Measurements from ENCODE around the gene CAMTA1. TPM values are rescaled to one million over a fixed set of nuclear protein-coding genes. Genes with fewer than 3 reads are reported as not detected.
A peak's percentile ranks its signal among the peaks of the same experiment; 100 is the strongest.
"Not testable (repeated sequence)": the region's sequence is repeated elsewhere in the genome, so short reads cannot be mapped to it uniquely, and the experiment has no call there.

The CAMTA1 gene
- total RNA-seq, 1 experiment from 2014 or later: 118 TPM

- H2AFZ ChIP-seq (ENCODE audit: low read length): no peak overlapping the region
- no peak for DNase-seq
- peaks cover 19% of the 10 kb centered on the region for H3K4me1 ChIP-seq (ENCODE audit: low read length)
- H3K79me2 ChIP-seq (ENCODE audit: low read length): no peaks in the 10 kb centered on the region
- no peaks in the 10 kb centered on the region for H3K27me3 ChIP-seq (ENCODE audit: low read length)
- H3K27ac ChIP-seq (ENCODE audit: low read length): no peak overlapping the region
- no peak overlapping the region for H3K4me2 ChIP-seq (ENCODE audit: low read depth, low read length, poor library complexity, severe bottlenecking)
- H4K20me1 ChIP-seq (ENCODE audit: insufficient read depth, low read depth, low read length): peaks cover 3% of the 10 kb centered on the region; the same call in 1 of the 2 replicates
- H3K36me3 ChIP-seq (ENCODE audit: insufficient read depth, low read length): no peaks in the 10 kb centered on the region
- no peak overlapping the region for H3K9ac ChIP-seq (ENCODE audit: low read length)
- H3K9me2 ChIP-seq (replicated peaks; ENCODE audit: insufficient read depth, low read length): no peaks in the 10 kb centered on the region
- H3K9me3 ChIP-seq (ENCODE audit: low read length): no peaks in the 10 kb centered on the region
- H3K4me3 ChIP-seq (ENCODE audit: low read length): no peak overlapping the region
These were observed 127.3 kb downstream of the CAMTA1 start for GRCh38 chr1:6912518-6912917.

- no peak overlapping the region for H3K4me2 ChIP-seq (ENCODE audit: low read depth, low read length, poor library complexity, severe bottlenecking)
- DNase-seq: no peak
- H3K79me2 ChIP-seq (ENCODE audit: low read length): no peaks in the 10 kb centered on the region
- H3K4me3 ChIP-seq (ENCODE audit: low read length): no peak overlapping the region
- H3K9me2 ChIP-seq (replicated peaks; ENCODE audit: insufficient read depth, low read length): no peaks in the 10 kb centered on the region
- no peaks in the 10 kb centered on the region; the same call in 1 of the 2 replicates for H4K20me1 ChIP-seq (ENCODE audit: insufficient read depth, low read depth, low read length)
- H3K36me3 ChIP-seq (ENCODE audit: insufficient read depth, low read length): no peaks in the 10 kb centered on the region
- no peak overlapping the region for H3K27ac ChIP-seq (ENCODE audit: low read length)
- no peak overlapping the region for H2AFZ ChIP-seq (ENCODE audit: low read length)
- no peaks in the 10 kb centered on the region for H3K27me3 ChIP-seq (ENCODE audit: low read length)
- no peaks in the 10 kb centered on the region for H3K9me3 ChIP-seq (ENCODE audit: low read length)
- peaks cover 25% of the 10 kb centered on the region for H3K4me1 ChIP-seq (ENCODE audit: low read length)
- no peak overlapping the region for H3K9ac ChIP-seq (ENCODE audit: low read length)
These were observed 127.8 kb downstream of the CAMTA1 start for GRCh38 chr1:6913086-6913485.

- Histone ChIP-seq H3K9me2 (replicated peaks; ENCODE audit: insufficient read depth, low read length) (no peaks in the 10 kb centered on the region), H3K4me1 (ENCODE audit: low read length) (peaks cover 38% of the 10 kb centered on the region), H3K27me3 (ENCODE audit: low read length) (no peaks in the 10 kb centered on the region), H3K4me3 (ENCODE audit: low read length) (no peak overlapping the region), H3K9me3 (ENCODE audit: low read length) (no peaks in the 10 kb centered on the region), H3K79me2 (ENCODE audit: low read length) (no peaks in the 10 kb centered on the region), H3K36me3 (ENCODE audit: insufficient read depth, low read length) (no peaks in the 10 kb centered on the region), H3K4me2 (ENCODE audit: low read depth, low read length, poor library complexity, severe bottlenecking) (no peak overlapping the region), H4K20me1 (ENCODE audit: insufficient read depth, low read depth, low read length) (no peaks in the 10 kb centered on the region; the same call in 1 of the 2 replicates), H3K27ac (ENCODE audit: low read length) (no peak overlapping the region), H3K9ac (ENCODE audit: low read length) (no peak overlapping the region), H2AFZ (ENCODE audit: low read length) (no peak overlapping the region)
- no peak for DNase-seq
These were observed 129.5 kb downstream of the CAMTA1 start for GRCh38 chr1:6914706-6915105.

- Histone ChIP-seq H3K9me3 (ENCODE audit: low read length) (no peaks in the 10 kb centered on the region), H3K36me3 (ENCODE audit: insufficient read depth, low read length) (no peaks in the 10 kb centered on the region), H3K4me3 (ENCODE audit: low read length) (no peak overlapping the region), H3K4me2 (ENCODE audit: low read depth, low read length, poor library complexity, severe bottlenecking) (no peak overlapping the region), H3K27me3 (ENCODE audit: low read length) (no peaks in the 10 kb centered on the region), H3K27ac (ENCODE audit: low read length) (no peak overlapping the region), H4K20me1 (ENCODE audit: insufficient read depth, low read depth, low read length) (no peaks in the 10 kb centered on the region), H3K9me2 (replicated peaks; ENCODE audit: insufficient read depth, low read length) (no peaks in the 10 kb centered on the region), H3K79me2 (ENCODE audit: low read length) (no peaks in the 10 kb centered on the region), H2AFZ (ENCODE audit: low read length) (no peak overlapping the region), H3K9ac (ENCODE audit: low read length) (no peak overlapping the region), H3K4me1 (ENCODE audit: low read length) (peaks cover 41% of the 10 kb centered on the region)
- DNase-seq: no peak
These were observed 130.8 kb downstream of the CAMTA1 start for GRCh38 chr1:6915999-6916565.

- H3K79me2 ChIP-seq (ENCODE audit: low read length): no peaks in the 10 kb centered on the region
- no peaks in the 10 kb centered on the region for H4K20me1 ChIP-seq (ENCODE audit: insufficient read depth, low read depth, low read length)
- H3K27me3 ChIP-seq (ENCODE audit: low read length): no peaks in the 10 kb centered on the region
- H3K4me3 ChIP-seq (ENCODE audit: low read length): no peak overlapping the region; the same call in 1 of the 2 replicates
- H3K9ac ChIP-seq (ENCODE audit: low read length): peak overlapping the region; percentile 38; the same call in 1 of the 2 replicates
- no peaks in the 10 kb centered on the region for H3K9me3 ChIP-seq (ENCODE audit: low read length)
- no peaks in the 10 kb centered on the region for H3K36me3 ChIP-seq (ENCODE audit: insufficient read depth, low read length)
- peak overlapping the region; percentile 63 for H3K4me2 ChIP-seq (ENCODE audit: low read depth, low read length, poor library complexity, severe bottlenecking)
- H3K9me2 ChIP-seq (replicated peaks; ENCODE audit: insufficient read depth, low read length): no peaks in the 10 kb centered on the region
- peaks cover 41% of the 10 kb centered on the region for H3K4me1 ChIP-seq (ENCODE audit: low read length)
- H3K27ac ChIP-seq (ENCODE audit: low read length): peak overlapping the region; percentile 93
- no peak overlapping the region for H2AFZ ChIP-seq (ENCODE audit: low read length)
- no peak for DNase-seq
These were observed 131.8 kb downstream of the CAMTA1 start for GRCh38 chr1:6917067-6917466.

- H3K79me2 ChIP-seq (ENCODE audit: low read length): no peaks in the 10 kb centered on the region
- no peaks in the 10 kb centered on the region for H3K27me3 ChIP-seq (ENCODE audit: low read length)
- peaks cover 43% of the 10 kb centered on the region for H3K4me1 ChIP-seq (ENCODE audit: low read length)
- no peaks in the 10 kb centered on the region for H4K20me1 ChIP-seq (ENCODE audit: insufficient read depth, low read depth, low read length)
- H3K27ac ChIP-seq (ENCODE audit: low read length): peak overlapping the region; percentile 93
- no peaks in the 10 kb centered on the region for H3K36me3 ChIP-seq (ENCODE audit: insufficient read depth, low read length)
- no peaks in the 10 kb centered on the region for H3K9me3 ChIP-seq (ENCODE audit: low read length)
- no peak overlapping the region for H2AFZ ChIP-seq (ENCODE audit: low read length)
- H3K9ac ChIP-seq (ENCODE audit: low read length): peak overlapping the region; percentile 40; the same call in 1 of the 2 replicates
- no peaks in the 10 kb centered on the region for H3K9me2 ChIP-seq (replicated peaks; ENCODE audit: insufficient read depth, low read length)
- peak; percentile 85 for DNase-seq
- peak overlapping the region; percentile 63 for H3K4me2 ChIP-seq (ENCODE audit: low read depth, low read length, poor library complexity, severe bottlenecking)
- peak overlapping the region; percentile 38 for H3K4me3 ChIP-seq (ENCODE audit: low read length)
These were observed 133.1 kb downstream of the CAMTA1 start for GRCh38 chr1:6918186-6918924.

GRCh38 chr1:6918925-6919511 lies 133.8 kb downstream of the CAMTA1 start:
- H3K9me2 ChIP-seq (replicated peaks; ENCODE audit: insufficient read depth, low read length): no peaks in the 10 kb centered on the region
- no peaks in the 10 kb centered on the region for H3K27me3 ChIP-seq (ENCODE audit: low read length)
- peak overlapping the region; percentile 40; the same call in 1 of the 2 replicates for H3K9ac ChIP-seq (ENCODE audit: low read length)
- peaks cover 43% of the 10 kb centered on the region for H3K4me1 ChIP-seq (ENCODE audit: low read length)
- no peak overlapping the region for H2AFZ ChIP-seq (ENCODE audit: low read length)
- H3K4me2 ChIP-seq (ENCODE audit: low read depth, low read length, poor library complexity, severe bottlenecking): peak overlapping the region; percentile 63
- no peak overlapping the region for H3K4me3 ChIP-seq (ENCODE audit: low read length)
- H3K79me2 ChIP-seq (ENCODE audit: low read length): no peaks in the 10 kb centered on the region
- H3K27ac ChIP-seq (ENCODE audit: low read length): peak overlapping the region; percentile 93
- H3K9me3 ChIP-seq (ENCODE audit: low read length): no peaks in the 10 kb centered on the region
- no peak for DNase-seq
- no peaks in the 10 kb centered on the region for H4K20me1 ChIP-seq (ENCODE audit: insufficient read depth, low read depth, low read length)
- no peaks in the 10 kb centered on the region for H3K36me3 ChIP-seq (ENCODE audit: insufficient read depth, low read length)

- not testable (repeated sequence) for H3K4me3 ChIP-seq (ENCODE audit: low read length); H3K27me3 ChIP-seq (ENCODE audit: low read length); H3K4me2 ChIP-seq (ENCODE audit: low read depth, low read length, poor library complexity, severe bottlenecking); H4K20me1 ChIP-seq (ENCODE audit: insufficient read depth, low read depth, low read length); H3K9me2 ChIP-seq (replicated peaks; ENCODE audit: insufficient read depth, low read length); H3K27ac ChIP-seq (ENCODE audit: low read length); H2AFZ ChIP-seq (ENCODE audit: low read length); H3K9me3 ChIP-seq (ENCODE audit: low read length); H3K9ac ChIP-seq (ENCODE audit: low read length); DNase-seq; H3K79me2 ChIP-seq (ENCODE audit: low read length); H3K36me3 ChIP-seq (ENCODE audit: insufficient read depth, low read length)
- H3K4me1 ChIP-seq (ENCODE audit: low read length): peaks cover 46% of the 10 kb centered on the region
These were observed 136.3 kb downstream of the CAMTA1 start for GRCh38 chr1:6921506-6921905.
